Loucy (cell line): ENCODE data around the gene TNIP2.

ENCODE experiments used
- CTCF ChIP-seq: fragments of 200-600 bp; sonication (generic); conservative IDR thresholded peaks from 2 replicates; pipeline ENCODE4 v1.5.1; 2014; ENCODE audit warnings: mild to moderate bottlenecking, antibody characterized with exemption, low read length
- EZH2phosphoT487 ChIP-seq: fragments of 200-600 bp; IDR thresholded peaks from 2 replicates; pipeline ENCODE4 v1.6.1; 2018; ENCODE audit warnings: antibody characterized with exemption, mild to moderate bottlenecking, moderate library complexity, borderline replicate concordance

- TF ChIP-seq EZH2phosphoT487 (no peak), CTCF (no peak)
These were observed 22.1 kb downstream of the TNIP2 start for GRCh38 chr4:2733844-2734574.
